HEK293 (cell line): Measurements from ENCODE around the gene PPP2R5D.

Experiments used
- BCL11B ChIP-seq: fragments of 450-650 bp; formaldehyde crosslinking; IDR thresholded peaks from 2 replicates; pipeline ENCODE4 v1.5.1; 2016; ENCODE audit warnings: low read depth, missing biosample characterization, missing genetic modification characterization
- KLF10 ChIP-seq: fragments of 450-650 bp; IDR thresholded peaks from 2 replicates; pipeline ENCODE4 v1.5.1; 2018; ENCODE audit warnings: missing biosample characterization, mild to moderate bottlenecking, missing genetic modification characterization
- KLF16 ChIP-seq: fragments of 450-650 bp; formaldehyde crosslinking; IDR thresholded peaks from 2 replicates; pipeline ENCODE4 v1.5.1; 2017; ENCODE audit warnings: missing biosample characterization, missing genetic modification characterization
- OVOL3 ChIP-seq: fragments of 450-650 bp; formaldehyde crosslinking; IDR thresholded peaks from 2 replicates; pipeline ENCODE4 v1.5.1; 2016; ENCODE audit warnings: missing biosample characterization, missing genetic modification characterization
- PRDM1 ChIP-seq: fragments of 450-650 bp; formaldehyde crosslinking; IDR thresholded peaks from 2 replicates; pipeline ENCODE4; 2016; ENCODE audit warnings: missing biosample characterization, missing genetic modification characterization
- REPIN1 ChIP-seq: fragments of 450-650 bp; formaldehyde crosslinking; IDR thresholded peaks from 2 replicates; pipeline ENCODE4 v1.5.1; 2017; ENCODE audit warnings: missing biosample characterization, missing genetic modification characterization, low read depth
- SP7 ChIP-seq: fragments of 450-650 bp; formaldehyde crosslinking; IDR thresholded peaks from 2 replicates; pipeline ENCODE4 v1.5.1; 2016; ENCODE audit warnings: missing biosample characterization, missing genetic modification characterization
- TCF7L2 ChIP-seq: IDR thresholded peaks from 2 replicates; pipeline ENCODE4 v1.6.1; 2011; ENCODE audit warnings: low read depth, mild to moderate bottlenecking, inconsistent platforms, low read length, moderate library complexity, borderline replicate concordance
- ZIC2 ChIP-seq: fragments of 450-650 bp; formaldehyde crosslinking; IDR thresholded peaks from 2 replicates; pipeline ENCODE4 v1.5.1; 2016; ENCODE audit warnings: missing biosample characterization, missing genetic modification characterization
- ZNF138 ChIP-seq: fragments of 450-650 bp; formaldehyde crosslinking; IDR thresholded peaks from 2 replicates; pipeline ENCODE4 v1.5.1; 2016; ENCODE audit warnings: missing biosample characterization, missing genetic modification characterization, borderline replicate concordance
- ZNF157 ChIP-seq: fragments of 450-650 bp; formaldehyde crosslinking; IDR thresholded peaks from 2 replicates; pipeline ENCODE4 v1.5.1; 2016; ENCODE audit warnings: missing biosample characterization, missing genetic modification characterization
- ZNF175 ChIP-seq: fragments of 450-650 bp; formaldehyde crosslinking; IDR thresholded peaks from 2 replicates; pipeline ENCODE4 v1.5.1; 2016; ENCODE audit warnings: missing biosample characterization, missing genetic modification characterization
- ZNF19 ChIP-seq: fragments of 450-650 bp; formaldehyde crosslinking; IDR thresholded peaks from 2 replicates; pipeline ENCODE4; 2016; ENCODE audit warnings: missing biosample characterization, missing genetic modification characterization, low read depth
- ZNF202 ChIP-seq: fragments of 450-650 bp; formaldehyde crosslinking; IDR thresholded peaks from 2 replicates; pipeline ENCODE4 v1.5.1; 2016; ENCODE audit warnings: missing biosample characterization, missing genetic modification characterization, borderline replicate concordance
- ZNF335 ChIP-seq: fragments of 450-650 bp; formaldehyde crosslinking; conservative IDR thresholded peaks from 2 replicates; pipeline ENCODE4 v1.5.1; 2016; ENCODE audit warnings: missing biosample characterization, missing genetic modification characterization
- ZNF354C ChIP-seq: fragments of 450-650 bp; formaldehyde crosslinking; IDR thresholded peaks from 2 replicates; pipeline ENCODE4 v1.5.1; 2016; ENCODE audit warnings: missing biosample characterization, missing genetic modification characterization, low read depth, borderline replicate concordance
- ZNF501 ChIP-seq: fragments of 450-650 bp; formaldehyde crosslinking; IDR thresholded peaks from 2 replicates; pipeline ENCODE4 v1.5.1; 2016; ENCODE audit warnings: missing biosample characterization, missing genetic modification characterization
- ZNF510 ChIP-seq: fragments of 450-650 bp; formaldehyde crosslinking; IDR thresholded peaks from 2 replicates; pipeline ENCODE4 v1.5.1; 2018; ENCODE audit warnings: mild to moderate bottlenecking, missing genetic modification characterization, missing biosample characterization; ENCODE audit not compliant: insufficient replicate concordance
- ZNF626 ChIP-seq: fragments of 450-650 bp; sonication (Bioruptor Pico); formaldehyde crosslinking; IDR thresholded peaks from 2 replicates; pipeline ENCODE4 v1.5.1; 2018; ENCODE audit warnings: missing biosample characterization, missing genetic modification characterization, inconsistent platforms
- ZXDB ChIP-seq: fragments of 450-650 bp; formaldehyde crosslinking; IDR thresholded peaks from 2 replicates; pipeline ENCODE4 v1.5.1; 2016; ENCODE audit warnings: missing biosample characterization, missing genetic modification characterization
- TF ChIP-seq, protein P1 (sequence below): fragments of 450-650 bp; formaldehyde crosslinking; IDR thresholded peaks from 2 replicates; pipeline ENCODE4 v1.5.1; 2016; ENCODE audit warnings: missing biosample characterization, missing genetic modification characterization
- TF ChIP-seq, protein P2 (sequence below): fragments of 450-650 bp; formaldehyde crosslinking; IDR thresholded peaks from 2 replicates; pipeline ENCODE4 v1.5.1; 2016; ENCODE audit warnings: missing biosample characterization, missing genetic modification characterization
- TF ChIP-seq, protein P3 (sequence below): fragments of 450-650 bp; formaldehyde crosslinking; IDR thresholded peaks from 2 replicates; pipeline ENCODE4 v1.5.1; 2016; ENCODE audit warnings: missing biosample characterization, missing genetic modification characterization
- TF ChIP-seq, protein P4 (sequence below): fragments of 450-650 bp; formaldehyde crosslinking; optimal IDR thresholded peaks from 2 replicates; pipeline ENCODE3; 2016; ENCODE audit warnings: missing biosample characterization, mild to moderate bottlenecking, missing genetic modification characterization
- TF ChIP-seq, protein P5 (sequence below): IDR thresholded peaks from 2 replicates; pipeline ENCODE4 v1.6.1; 2011; ENCODE audit warnings: mild to moderate bottlenecking, low read depth, low read length, borderline replicate concordance
- TF ChIP-seq, protein P6 (sequence below): fragments of 450-650 bp; formaldehyde crosslinking; IDR thresholded peaks from 2 replicates; pipeline ENCODE4; 2016; ENCODE audit warnings: missing biosample characterization, missing genetic modification characterization
- TF ChIP-seq, protein P7 (sequence below): fragments of 450-650 bp; formaldehyde crosslinking; IDR thresholded peaks from 2 replicates; pipeline ENCODE4 v1.5.1; 2016; ENCODE audit warnings: missing biosample characterization, missing genetic modification characterization, low read depth

Gene PPP2R5D

DNA sequence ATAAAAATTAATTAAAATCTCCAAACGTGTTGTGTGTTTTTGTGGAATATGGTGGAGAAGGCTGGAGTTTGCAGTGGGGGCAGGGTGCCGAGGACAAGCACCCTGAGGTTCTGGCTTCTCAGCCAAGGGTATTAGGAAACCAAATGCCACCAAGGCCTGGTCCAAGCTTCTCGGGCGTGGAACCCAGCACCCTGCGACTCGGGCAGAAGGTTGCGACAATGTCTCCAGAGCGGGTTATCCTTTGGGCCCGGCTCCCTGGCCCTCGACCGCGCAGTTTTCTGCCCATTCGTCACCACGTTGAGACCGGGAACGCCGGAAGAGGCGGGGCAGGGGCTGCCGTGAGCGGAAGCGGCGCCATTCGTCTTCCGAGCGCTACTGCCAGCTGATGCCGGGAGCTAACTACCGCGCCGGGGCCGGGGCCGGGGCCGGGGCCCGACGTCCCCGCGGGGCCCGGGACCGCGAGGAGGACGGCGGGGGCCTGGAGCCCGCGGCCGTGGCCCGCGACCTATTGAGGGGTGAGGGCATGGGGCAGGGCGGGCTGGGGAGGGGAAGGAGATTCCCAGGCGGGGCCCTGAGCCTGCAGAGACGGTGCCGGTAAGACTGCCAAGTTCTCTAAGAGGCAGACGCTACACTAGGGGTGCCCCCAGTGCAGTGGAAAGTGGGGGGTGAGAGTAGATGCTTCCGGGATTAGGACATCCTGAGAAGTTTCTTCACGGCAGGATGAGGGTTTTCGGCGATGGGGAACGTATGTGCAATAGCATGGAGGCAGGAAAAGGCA lies 37.1 kb downstream of the PPP2R5D start, which contains the start of gene RRP36 (continued):
- TF ChIP-seq ZNF157 (no peak), ZIC2 (no peak), ZNF354C (tag by site-specific recombination) (no peak), TCF7L2 (no peak), ZNF501 (peak; percentile 59; the same call in 1 of the 2 replicates), REPIN1 (tag by site-specific recombination) (no peak), PRDM1 (tag by site-specific recombination) (peak; percentile 64), BCL11B (no peak), ZNF175 (tag by site-specific recombination) (no peak), ZXDB (tag by site-specific recombination) (peak; percentile 76), ZNF510 (tag by site-specific recombination) (no peak), ZNF335 (tag by site-specific recombination) (peak; percentile 93), OVOL3 (tag by site-specific recombination) (no peak), ZNF626 (no peak), KLF16 (tag by site-specific recombination) (no peak; the same call in 1 of the 2 replicates), ZNF202 (tag by site-specific recombination) (no peak), ZNF19 (tag by site-specific recombination) (no peak), KLF10 (tag by site-specific recombination) (peak; percentile 46; the same call in 1 of the 2 replicates), ZNF138 (no peak), SP7 (tag by site-specific recombination) (peak; percentile 15; the same call in 1 of the 2 replicates)
- TF ChIP-seq, protein P1, sequence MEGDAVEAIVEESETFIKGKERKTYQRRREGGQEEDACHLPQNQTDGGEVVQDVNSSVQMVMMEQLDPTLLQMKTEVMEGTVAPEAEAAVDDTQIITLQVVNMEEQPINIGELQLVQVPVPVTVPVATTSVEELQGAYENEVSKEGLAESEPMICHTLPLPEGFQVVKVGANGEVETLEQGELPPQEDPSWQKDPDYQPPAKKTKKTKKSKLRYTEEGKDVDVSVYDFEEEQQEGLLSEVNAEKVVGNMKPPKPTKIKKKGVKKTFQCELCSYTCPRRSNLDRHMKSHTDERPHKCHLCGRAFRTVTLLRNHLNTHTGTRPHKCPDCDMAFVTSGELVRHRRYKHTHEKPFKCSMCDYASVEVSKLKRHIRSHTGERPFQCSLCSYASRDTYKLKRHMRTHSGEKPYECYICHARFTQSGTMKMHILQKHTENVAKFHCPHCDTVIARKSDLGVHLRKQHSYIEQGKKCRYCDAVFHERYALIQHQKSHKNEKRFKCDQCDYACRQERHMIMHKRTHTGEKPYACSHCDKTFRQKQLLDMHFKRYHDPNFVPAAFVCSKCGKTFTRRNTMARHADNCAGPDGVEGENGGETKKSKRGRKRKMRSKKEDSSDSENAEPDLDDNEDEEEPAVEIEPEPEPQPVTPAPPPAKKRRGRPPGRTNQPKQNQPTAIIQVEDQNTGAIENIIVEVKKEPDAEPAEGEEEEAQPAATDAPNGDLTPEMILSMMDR = no peak
- TF ChIP-seq, protein P2, sequence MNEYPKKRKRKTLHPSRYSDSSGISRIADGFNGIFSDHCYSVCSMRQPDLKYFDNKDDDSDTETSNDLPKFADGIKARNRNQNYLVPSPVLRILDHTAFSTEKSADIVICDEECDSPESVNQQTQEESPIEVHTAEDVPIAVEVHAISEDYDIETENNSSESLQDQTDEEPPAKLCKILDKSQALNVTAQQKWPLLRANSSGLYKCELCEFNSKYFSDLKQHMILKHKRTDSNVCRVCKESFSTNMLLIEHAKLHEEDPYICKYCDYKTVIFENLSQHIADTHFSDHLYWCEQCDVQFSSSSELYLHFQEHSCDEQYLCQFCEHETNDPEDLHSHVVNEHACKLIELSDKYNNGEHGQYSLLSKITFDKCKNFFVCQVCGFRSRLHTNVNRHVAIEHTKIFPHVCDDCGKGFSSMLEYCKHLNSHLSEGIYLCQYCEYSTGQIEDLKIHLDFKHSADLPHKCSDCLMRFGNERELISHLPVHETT (tag by site-specific recombination) = no peak; the same call in 1 of the 2 replicates
- TF ChIP-seq, protein P3, sequence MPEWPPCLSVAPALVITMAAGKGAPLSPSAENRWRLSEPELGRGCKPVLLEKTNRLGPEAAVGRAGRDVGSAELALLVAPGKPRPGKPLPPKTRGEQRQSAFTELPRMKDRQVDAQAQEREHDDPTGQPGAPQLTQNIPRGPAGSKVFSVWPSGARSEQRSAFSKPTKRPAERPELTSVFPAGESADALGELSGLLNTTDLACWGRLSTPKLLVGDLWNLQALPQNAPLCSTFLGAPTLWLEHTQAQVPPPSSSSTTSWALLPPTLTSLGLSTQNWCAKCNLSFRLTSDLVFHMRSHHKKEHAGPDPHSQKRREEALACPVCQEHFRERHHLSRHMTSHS = no peak
- TF ChIP-seq, protein P4, sequence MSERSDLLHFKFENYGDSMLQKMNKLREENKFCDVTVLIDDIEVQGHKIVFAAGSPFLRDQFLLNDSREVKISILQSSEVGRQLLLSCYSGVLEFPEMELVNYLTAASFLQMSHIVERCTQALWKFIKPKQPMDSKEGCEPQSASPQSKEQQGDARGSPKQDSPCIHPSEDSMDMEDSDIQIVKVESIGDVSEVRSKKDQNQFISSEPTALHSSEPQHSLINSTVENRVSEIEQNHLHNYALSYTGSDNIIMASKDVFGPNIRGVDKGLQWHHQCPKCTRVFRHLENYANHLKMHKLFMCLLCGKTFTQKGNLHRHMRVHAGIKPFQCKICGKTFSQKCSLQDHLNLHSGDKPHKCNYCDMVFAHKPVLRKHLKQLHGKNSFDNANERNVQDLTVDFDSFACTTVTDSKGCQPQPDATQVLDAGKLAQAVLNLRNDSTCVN (tag by site-specific recombination) = peak; percentile 52
- TF ChIP-seq, protein P5, sequence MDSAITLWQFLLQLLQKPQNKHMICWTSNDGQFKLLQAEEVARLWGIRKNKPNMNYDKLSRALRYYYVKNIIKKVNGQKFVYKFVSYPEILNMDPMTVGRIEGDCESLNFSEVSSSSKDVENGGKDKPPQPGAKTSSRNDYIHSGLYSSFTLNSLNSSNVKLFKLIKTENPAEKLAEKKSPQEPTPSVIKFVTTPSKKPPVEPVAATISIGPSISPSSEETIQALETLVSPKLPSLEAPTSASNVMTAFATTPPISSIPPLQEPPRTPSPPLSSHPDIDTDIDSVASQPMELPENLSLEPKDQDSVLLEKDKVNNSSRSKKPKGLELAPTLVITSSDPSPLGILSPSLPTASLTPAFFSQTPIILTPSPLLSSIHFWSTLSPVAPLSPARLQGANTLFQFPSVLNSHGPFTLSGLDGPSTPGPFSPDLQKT = no peak
- TF ChIP-seq, protein P6, sequence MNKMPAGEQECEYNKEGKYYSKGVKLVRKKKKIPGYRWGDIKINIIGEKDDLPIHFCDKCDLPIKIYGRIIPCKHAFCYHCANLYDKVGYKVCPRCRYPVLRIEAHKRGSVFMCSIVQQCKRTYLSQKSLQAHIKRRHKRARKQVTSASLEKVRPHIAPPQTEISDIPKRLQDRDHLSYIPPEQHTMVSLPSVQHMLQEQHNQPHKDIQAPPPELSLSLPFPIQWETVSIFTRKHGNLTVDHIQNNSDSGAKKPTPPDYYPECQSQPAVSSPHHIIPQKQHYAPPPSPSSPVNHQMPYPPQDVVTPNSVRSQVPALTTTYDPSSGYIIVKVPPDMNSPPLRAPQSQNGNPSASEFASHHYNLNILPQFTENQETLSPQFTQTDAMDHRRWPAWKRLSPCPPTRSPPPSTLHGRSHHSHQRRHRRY (tag by site-specific recombination) = no peak
- TF ChIP-seq, protein P7, sequence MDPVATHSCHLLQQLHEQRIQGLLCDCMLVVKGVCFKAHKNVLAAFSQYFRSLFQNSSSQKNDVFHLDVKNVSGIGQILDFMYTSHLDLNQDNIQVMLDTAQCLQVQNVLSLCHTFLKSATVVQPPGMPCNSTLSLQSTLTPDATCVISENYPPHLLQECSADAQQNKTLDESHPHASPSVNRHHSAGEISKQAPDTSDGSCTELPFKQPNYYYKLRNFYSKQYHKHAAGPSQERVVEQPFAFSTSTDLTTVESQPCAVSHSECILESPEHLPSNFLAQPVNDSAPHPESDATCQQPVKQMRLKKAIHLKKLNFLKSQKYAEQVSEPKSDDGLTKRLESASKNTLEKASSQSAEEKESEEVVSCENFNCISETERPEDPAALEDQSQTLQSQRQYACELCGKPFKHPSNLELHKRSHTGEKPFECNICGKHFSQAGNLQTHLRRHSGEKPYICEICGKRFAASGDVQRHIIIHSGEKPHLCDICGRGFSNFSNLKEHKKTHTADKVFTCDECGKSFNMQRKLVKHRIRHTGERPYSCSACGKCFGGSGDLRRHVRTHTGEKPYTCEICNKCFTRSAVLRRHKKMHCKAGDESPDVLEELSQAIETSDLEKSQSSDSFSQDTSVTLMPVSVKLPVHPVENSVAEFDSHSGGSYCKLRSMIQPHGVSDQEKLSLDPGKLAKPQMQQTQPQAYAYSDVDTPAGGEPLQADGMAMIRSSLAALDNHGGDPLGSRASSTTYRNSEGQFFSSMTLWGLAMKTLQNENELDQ (tag by site-specific recombination) = no peak
